HG03457 (cell line): ENCODE results near the gene C4orf33.
"Not testable (repeated sequence)": the region's sequence is repeated elsewhere in the genome, so short reads cannot be mapped to it uniquely, and the experiment has no call there.

Experiments
- ATAC-seq: cut with Tn5 transposase; IDR thresholded peaks from one replicate; pipeline ENCODE4 v1.9.1; 2021; ENCODE audit warnings: moderate number of reproducible peaks; ENCODE audit not compliant: unreplicated experiment

Gene C4orf33

GRCh38 chr4:129126614-129127013, 30.7 kb downstream of the C4orf33 start:
- ATAC-seq = not testable (repeated sequence)

DNA sequence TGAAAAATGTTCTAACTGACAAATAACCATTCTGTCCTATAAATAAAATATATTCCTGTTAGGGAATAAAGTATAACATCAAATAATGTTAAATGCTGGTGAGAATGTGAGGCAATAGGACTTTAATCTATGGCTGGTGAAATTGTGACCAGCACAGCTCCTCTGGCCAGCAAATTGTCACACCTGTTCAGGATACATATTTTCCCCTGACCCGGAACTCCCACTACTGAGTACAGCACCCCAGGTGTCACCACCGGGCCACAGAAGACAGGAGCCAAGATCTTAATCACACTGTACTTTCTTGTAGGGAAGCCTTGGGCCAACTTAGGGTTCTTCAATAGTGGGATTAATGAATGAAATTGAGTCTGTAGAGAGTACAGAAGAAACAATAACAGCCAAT, 33.2 kb downstream of the C4orf33 start:
- ATAC-seq = no peak

- no peak for ATAC-seq
Measured at GRCh38 chr4:129131343-129131742, 35.4 kb downstream of the C4orf33 start.

GRCh38 chr4:129136433-129136832, 40.5 kb downstream of the C4orf33 start:
- ATAC-seq = no peak

- ATAC-seq = no peak
Measured at GRCh38 chr4:129138810-129139496, 43.0 kb downstream of the C4orf33 start.

DNA sequence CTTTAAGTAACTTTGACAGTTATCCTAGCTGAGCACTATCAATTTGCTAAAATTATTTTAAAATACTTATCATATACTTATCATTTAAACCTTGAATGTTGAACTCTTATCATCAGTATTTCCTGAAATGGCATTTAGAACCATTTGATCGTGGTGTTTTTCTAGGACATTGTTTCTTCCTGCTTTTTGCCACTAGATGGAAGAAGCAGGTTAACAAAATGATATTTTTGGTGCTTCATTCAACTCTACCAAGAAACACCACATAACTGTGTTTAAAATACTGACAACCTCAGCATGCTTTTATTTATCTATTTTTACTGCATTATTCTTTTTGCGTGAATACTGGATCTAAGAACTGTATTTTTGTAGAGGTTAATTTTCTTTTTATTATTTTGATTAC, 44.6 kb downstream of the C4orf33 start:
- no peak for ATAC-seq

DNA sequence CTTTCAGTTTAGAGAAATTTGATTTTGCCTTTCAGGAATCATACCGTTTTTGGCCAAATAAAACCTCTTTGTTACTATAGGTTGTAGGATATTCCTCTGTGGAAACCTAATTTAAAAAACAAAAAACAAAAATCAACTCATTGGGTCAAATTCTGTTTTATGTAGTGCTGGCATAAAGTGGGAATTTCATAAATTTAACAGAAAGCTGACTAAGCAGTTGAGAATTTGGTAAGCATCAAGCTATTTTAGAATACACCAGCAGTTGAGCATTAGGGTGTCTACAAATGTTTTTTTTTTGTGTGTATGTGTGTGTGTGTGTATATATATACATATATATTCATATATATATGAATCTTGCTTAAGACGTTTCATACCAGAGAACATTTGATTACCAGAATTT, 47.4 kb downstream of the C4orf33 start:
- no peak for ATAC-seq

GRCh38 chr4:129144755-129145206, 48.8 kb downstream of the C4orf33 start:
- no peak for ATAC-seq

DNA sequence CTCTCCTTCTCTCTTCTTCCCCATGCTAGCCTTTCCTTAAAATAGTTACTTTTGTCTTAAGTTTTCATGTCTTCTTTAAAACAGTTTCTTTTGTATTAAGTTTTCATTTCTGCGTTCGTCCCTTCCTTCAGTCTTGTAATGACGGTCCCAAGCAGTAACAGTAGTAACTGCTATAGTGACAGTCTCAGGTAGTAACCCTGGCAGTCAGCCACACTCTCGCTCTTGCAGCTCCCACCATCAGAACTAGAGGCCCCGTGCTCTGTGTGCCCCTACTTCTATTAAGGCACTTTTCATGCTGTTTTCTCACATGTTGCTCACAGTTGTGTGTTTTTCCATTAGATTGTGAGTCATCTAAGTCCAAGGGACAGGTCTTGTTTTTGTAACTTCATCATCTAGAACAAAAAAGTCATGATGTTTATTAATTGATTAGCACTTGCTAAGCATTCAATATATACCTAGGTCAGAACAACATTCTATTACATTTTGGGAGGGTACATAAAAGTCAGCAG, 49.3 kb downstream of the C4orf33 start:
- no peak for ATAC-seq

- no peak for ATAC-seq
Measured at GRCh38 chr4:129146639-129147038, 50.7 kb downstream of the C4orf33 start.

DNA sequence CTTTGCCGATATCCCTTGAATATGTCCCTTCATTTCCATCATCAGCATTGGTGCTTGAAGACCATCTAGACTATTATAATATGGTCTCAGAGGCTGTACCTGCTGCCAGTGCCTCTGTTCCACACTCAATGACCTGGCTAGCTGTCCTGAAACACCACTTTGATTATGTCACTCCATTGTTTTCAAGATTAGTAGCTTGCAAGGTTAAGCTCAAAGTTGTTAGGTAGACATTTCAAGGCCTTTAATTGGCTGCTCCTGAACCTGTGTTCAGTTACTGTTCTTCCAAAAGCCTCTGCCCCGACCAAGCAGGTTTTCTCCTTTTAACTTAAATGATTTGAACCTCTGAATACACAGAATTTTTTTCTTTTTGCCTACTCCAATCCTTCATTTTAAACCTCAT, 52.9 kb downstream of the C4orf33 start:
- ATAC-seq = no peak

GRCh38 chr4:129149906-129150305, 54.0 kb downstream of the C4orf33 start:
- ATAC-seq = no peak

DNA sequence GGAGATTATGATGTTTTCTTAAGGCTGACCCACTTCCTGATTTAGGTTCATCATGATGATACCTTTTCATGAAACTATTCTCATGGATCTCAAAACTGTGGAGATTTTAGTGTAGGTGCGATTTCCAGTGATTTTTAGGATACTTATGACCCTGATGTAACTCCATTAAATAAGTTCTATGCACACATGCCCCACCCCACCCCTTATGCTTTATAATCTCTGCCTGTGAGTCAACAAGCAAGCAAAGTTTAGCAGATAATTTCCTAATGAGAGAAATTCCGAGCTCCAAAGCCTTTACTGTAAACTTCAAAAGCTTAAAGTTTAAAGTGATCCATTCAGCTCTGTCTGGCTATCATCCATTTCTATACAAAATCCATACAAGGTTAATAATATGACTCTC, 56.4 kb downstream of the C4orf33 start:
- no peak for ATAC-seq

DNA sequence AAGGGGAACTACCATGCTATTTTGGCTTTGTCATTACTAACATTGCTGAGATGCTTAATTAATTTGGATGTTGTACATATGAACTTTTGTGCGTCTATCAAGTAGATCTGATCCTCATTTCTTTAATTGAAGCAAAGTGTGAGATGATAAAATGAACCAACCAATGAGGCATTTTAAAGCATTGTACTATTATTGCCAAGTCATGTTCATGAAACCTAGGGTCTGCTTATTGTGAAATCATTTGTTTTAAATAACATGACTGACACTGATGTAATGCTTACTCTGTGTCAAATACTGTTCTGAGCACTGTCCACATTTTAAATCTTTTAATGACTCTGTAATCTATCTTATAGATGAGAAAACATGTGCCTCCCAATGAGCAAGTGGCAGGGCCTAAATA, 57.7 kb downstream of the C4orf33 start:
- ATAC-seq = no peak

GRCh38 chr4:129162450-129162849, 66.5 kb downstream of the C4orf33 start:
- no peak for ATAC-seq

GRCh38 chr4:129163427-129163826, 67.5 kb downstream of the C4orf33 start:
- ATAC-seq = no peak

- ATAC-seq = no peak
Measured at GRCh38 chr4:129164243-129164642, 68.3 kb downstream of the C4orf33 start.
